Measurements from ENCODE around the gene AHDC1.
"Not testable (repeated sequence)": the region's sequence is repeated elsewhere in the genome, so short reads cannot be mapped to it uniquely, and the experiment has no call there.

The AHDC1 gene

GRCh38 chr1:27548136-27548853 is 55.6 kb downstream of the AHDC1 start:
- no peak for DNase-seq

- no peak for DNase-seq
These were observed 56.5 kb downstream of the AHDC1 start for GRCh38 chr1:27547220-27548116.

DNA sequence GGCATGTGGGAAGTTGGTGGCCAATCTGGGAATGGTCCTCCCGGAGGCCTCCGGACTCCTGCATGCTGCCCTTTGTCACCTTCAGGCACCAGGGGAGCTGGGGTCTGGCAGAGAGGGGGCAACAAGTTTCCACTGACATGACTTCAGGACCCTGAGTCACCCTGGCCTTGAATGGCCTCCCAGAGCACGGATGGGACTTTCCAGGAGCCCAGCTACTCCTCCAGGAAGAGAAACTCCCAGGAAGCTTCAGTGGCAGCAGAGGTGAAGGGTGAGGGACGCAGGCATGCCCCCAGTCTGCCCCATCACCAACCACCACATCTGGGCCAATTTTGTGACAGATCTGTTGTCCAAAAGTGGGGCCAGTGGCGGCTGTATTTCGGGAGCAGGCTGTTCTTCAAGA is 58.1 kb downstream of the AHDC1 start:
- no peak for DNase-seq

GRCh38 chr1:27545271-27545670 is 58.7 kb downstream of the AHDC1 start:
- no peak for DNase-seq

DNA sequence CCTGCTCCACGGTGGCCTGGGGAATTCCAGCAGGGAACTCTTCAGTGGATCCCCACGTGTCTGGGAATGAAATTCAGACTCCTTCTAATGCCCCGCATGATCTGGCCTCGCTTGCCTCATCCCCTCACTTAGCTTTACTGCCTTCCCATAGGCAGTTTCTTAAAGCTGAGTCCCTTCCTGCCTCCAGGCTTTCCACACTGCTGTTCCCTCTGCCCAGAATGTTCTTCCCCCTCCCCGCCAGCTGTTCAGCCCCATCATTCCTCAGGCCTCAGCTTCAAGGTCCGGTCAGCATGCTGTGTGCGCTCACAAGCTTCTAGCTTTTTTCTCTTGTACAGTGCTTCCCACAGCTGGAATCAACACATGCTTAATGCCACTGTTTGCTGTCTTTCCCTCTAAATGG is 59.1 kb downstream of the AHDC1 start:
- DNase-seq = no peak

DNA sequence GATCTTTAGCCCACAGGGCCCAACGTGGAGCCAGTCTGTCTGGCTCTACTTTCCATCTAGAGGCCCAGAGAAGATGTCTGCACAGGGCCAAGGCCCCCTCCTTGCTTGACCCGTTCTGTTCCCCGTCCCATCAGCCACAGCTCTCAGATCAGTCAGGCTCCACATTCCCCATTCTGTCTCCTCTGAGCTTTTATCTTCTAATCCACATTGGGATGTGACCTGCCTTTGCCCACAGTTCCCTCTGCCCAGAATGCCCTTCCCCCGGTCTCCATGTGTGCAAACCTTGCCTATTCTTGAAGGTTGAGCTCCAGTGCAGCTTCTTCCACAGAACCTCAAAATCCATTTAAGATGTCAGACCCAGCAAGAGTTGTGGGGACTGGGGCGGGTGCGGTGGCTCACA is 60.7 kb downstream of the AHDC1 start:
- DNase-seq = no peak

DNA sequence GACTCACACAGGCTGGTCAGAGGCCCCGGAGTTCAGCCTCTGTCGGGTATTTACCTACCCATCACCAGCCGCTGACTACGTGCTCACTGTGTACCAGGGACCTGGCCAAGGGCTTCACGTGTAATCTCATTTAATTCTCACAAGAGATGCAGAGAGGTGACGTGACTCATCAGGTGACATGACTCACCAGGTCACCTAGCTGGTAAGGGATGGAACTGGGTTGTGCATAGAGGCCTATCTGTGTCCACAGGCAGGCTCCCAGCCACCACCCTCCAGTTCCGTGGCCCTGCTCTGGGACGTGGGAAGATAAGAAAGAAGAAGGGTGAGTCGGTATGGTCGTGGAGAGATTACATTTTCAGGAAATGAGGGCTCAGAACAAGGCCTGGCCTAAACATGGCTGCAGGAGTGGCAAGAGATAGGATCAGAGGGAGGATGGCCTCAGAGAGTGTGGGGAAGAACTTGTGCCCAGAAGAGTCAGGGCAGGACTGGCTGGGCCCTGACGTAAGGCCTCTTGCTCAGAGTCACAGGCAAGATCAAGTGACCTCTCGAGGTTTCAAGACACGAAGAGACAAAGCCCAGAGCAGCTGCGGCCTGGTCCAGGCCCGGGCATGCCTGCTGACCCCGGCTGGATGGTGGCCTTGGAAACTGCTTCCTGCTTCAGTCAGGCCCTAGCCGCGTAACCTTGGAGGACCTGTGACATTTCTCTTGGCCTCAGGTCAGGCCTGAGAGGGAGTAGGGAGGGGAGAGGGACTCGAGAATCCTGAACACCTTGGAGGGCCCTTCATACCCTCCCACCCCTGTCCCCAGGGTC is 61.3 kb downstream of the AHDC1 start:
- no peak for DNase-seq

DNA sequence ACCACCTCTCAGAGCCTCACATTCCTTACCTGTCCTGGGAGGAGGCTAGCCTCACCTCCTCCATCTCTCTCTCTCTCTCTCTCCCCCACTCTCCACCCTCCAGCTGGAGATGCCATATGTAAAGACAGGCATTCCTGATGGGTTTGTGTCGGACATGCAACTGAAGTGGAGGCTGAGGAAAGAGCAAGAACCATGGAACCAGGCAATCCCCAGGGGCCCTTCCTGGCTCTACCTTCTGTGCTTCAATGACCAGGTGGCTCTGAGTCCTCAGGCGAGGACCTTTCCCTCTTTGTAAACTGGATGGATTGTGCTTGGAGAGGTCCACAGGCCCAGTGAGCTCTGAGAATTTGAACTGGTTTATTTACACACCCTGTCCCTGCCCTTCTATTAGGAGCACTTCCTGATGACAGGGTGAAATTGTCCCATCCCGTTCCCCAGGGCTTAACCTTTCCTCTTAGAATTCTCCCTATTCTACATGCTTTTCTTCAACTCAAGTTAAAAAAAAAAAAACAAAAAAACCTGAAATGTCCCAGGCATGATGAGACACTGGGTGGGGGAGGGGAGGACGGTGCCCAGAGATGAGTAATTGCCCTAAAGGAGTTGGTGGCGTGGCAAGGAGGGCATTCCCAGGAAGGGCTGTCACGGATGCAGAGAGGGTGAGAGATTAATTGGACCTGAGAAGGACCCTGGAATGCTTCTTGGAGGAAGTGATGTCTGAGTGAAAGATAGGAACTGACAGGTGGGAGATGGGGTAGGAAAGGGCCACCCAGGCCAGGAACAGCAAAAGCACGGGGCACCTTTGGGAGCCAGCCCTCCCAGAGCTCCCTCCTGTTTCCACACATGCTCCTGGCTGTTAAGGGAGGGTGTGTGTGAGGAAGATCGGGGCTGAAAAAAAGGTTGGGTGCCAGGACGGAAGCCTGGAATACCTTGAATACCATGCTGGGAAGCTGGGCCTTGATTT is 63.8 kb downstream of the AHDC1 start:
- no peak for DNase-seq

GRCh38 chr1:27538793-27539192 is 65.2 kb downstream of the AHDC1 start:
- DNase-seq = no peak

- not testable (repeated sequence) for DNase-seq
These were observed 65.7 kb downstream of the AHDC1 start for GRCh38 chr1:27538305-27538676.

DNA sequence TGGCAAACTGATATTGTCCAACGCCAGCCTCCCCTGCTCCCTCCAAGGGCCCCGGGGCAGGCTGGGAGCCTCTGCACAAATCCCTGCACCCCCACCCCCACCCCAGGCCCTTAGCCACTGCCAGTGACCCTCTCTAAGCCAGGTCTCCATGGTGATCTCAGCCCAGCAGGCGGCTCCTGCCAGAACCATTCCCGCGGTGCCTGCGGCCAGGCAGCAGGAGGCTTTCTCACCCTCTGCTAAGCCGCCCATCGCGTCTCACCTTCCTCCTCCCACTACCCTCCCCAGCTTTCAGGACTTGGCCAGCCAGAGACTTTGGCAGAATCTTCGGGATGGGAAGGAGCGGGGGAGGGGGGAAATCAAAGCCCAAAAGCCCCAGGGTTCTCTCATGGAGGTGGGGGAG is 67.2 kb downstream of the AHDC1 start:
- no peak for DNase-seq

GRCh38 chr1:27536010-27536757 is 67.8 kb downstream of the AHDC1 start:
- DNase-seq = no peak

GRCh38 chr1:27535386-27535785 is 68.6 kb downstream of the AHDC1 start:
- DNase-seq = no peak

- no peak for DNase-seq
These were observed 71.8 kb downstream of the AHDC1 start for GRCh38 chr1:27531959-27532685.

DNA sequence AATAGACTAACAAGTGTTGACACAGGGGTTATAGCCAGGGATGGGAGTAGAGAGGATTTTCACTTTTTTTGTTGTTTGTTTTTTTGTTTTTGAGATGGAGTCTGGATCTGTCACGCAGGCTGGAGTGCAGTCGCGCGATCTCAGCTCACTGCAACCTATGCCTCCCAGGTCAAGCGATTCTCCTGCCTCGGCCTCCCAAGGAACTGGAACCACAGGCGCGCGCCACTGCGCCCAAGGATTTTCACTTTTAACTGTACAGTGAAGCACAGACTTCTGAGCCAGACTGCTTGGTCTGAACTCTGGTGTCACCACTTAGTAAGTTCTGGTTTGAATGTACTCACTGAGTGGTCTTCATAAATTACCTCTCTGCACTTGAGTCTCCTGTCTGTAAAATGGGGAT is 73.8 kb downstream of the AHDC1 start:
- DNase-seq = no peak

GRCh38 chr1:27529704-27530018 is 74.3 kb downstream of the AHDC1 start:
- DNase-seq = no peak

DNA sequence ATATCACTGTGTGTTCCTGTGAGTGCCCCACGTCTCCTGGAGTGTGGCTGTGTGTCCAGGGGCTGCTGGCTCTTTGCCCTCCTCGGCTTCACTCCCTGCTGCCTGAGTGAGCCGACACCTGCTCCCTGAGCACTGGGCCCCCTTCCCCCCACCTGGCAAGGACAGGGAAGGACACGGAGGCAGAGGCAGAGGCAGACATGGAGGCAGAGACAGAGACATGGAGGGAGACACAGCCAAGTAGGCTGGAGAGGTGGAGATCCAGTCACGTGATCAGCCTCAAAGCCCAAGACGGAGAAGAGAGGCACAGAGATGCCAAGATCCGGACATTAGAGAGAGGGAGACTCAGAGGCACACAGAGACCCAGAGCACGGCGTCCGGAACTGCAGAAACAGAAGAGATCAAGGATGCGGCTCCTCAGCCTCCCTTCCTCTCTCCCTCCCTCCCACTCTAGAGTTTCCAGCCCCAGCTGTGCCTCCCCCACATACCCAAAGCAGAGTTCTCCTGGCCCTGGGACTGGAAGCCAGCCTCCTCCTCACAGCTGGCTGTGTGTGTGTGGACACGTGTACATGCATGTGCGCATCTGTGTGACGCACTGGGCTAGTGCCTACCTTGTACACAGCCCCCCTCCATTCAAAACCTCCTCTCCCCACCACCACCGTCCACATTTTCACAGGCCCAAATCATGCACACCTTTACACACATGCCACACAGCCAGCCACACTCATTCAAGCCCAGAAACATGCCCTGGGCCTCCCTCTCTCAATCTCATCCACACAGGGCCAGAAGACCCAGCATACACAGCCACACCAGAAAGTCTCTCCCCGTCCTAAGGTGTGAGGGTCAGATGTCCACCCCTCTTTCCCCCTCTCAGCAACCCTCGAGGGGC is 74.9 kb downstream of the AHDC1 start:
- no peak for DNase-seq

DNA sequence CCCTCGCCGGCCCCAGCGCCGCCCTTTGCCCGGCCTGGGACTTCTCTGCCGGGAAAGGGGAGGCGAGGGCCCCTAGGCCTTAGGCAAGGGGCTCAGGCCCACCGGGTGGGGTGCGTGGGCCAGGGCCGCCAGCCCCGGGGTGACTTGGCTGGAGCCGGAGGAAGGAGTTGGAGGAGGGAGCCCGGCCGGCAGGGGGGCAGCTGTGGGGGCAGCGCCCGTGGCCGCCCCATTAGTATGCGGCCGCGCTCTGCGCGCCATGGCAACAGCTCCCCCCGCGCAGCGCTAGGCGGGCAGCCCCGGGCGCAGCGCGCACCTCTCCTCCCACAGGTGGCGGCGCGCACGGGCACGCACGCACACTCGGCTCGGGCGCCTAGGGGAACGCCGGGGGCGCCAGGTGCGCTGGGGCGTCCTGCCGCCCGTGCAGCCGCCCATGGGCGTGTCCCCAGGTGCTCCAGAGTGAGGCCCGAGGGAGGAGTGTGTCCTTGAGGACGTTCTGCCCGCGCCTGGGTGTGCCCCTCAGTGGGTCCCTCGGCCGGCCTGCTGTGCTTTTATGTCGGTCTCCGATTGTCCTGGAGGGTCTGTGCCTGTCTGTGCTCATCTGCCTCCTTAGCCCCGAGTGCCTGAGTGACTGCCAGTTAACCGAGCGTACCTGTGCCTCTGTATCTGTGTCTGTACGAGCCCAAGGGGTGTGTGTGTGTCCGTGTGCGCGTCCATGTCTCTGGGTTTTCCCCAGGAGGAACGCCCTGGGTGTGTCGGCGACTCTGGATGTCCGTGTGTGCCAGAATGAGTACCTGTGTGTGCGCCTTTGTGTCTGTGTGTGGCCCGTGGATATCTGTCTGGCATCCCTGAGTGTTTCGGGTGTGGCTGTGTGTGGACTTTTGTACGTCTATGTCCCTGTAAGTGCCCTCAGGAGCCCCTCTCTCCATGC is 75.8 kb downstream of the AHDC1 start:
- peak; percentile 68 for DNase-seq

All from activated T-cell treated with anti-CD3 and anti-CD28 coated beads, Interleukin-2, amount 50 U/mL, for 1 hour (primary cell).